GM18507 (cell line): ENCODE measurements around the gene CHPT1.

Source experiments
- DNase-seq: peaks from one replicate; pipeline ENCODE4 v3.0.0; 2011; ENCODE audit warnings: low read depth; ENCODE audit not compliant: insufficient read length; ENCODE audit errors: extremely low spot score
- FAIRE-seq: peaks from 2 replicates; lab custom pipeline; 2011; peaks lifted over from hg19 to GRCh38; lab: Jason Lieb, UNC

CHPT1 gene

DNA sequence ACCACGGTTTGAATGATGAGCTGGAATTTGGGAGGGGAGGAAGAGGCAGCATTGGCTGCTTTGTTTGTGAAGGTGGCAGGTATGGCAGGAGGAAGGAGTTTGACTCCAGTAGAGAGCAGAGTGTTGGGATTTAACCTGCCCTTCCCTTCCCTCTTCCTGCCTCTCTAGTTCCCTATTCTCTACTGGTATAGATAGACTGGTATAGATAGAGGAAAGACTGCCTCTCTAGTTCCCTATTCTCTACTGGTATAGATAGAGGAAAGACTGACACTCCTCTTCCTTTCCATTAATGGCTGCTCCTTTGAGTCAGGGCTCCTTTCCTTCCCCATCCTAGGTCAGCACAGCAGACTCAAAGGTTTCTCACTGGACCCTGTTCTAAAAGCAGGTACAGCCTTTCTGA lies 50.3 kb downstream of the CHPT1 start:
- DNase-seq, result no peak
- no peak for FAIRE-seq

DNA sequence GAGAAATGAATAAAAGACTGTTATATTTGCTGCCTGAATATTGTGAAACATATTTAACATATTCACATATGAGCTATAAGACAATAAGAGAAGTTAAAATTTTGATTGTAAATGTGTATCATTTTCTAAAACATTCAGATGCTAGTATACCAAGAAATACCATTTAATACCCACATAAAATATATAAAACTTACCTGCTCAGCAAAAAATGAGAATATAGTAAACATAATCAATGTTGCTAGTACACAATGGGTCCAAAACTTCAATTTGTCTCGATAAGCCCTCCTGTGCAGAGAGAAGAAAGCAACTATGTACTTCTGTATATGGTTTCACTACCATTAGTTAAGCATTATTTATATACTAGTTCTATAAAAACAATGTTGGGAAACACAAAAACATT lies 51.5 kb downstream of the CHPT1 start:
- no peak for DNase-seq
- FAIRE-seq, result no peak

DNA sequence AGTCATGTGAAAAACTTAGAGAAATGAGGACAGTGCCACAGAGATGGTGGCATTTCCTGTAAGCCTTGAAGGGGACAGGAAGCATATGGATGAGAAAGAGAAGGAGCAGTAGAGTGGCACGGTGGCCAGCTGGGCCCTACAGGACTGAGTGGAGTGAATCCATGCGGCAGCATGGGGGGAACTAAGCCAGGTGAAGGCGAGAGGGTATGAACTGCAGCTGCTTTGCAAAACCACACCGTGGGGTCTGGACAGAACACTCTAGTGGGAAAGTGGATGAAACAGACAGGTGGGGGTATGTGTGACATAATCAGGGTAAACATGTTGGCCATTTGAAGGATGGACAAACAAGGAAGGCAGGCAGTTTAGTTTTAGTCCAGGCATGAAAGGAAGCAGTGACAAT lies 52.2 kb downstream of the CHPT1 start:
- no peak for DNase-seq
- no peak for FAIRE-seq

DNA sequence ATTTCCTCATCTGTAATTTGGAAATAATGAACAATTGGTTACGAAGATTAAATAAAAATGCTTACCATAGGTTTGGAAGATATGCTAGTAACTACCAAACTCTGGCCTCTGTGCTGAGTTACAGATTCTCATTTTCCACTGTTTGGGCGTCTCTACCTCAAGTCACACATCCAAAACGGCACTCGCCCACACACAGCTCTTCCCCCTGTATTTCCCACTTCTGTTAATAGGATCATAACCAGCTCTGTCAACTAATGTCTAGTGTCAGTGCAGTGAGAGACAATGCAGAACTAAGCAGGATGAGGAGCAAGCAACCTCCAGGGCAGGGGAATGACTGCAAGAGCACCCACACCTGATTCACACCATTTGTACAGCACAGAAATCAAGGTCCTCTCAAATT lies 52.7 kb downstream of the CHPT1 start:
- no peak for FAIRE-seq
- DNase-seq, result no peak

DNA sequence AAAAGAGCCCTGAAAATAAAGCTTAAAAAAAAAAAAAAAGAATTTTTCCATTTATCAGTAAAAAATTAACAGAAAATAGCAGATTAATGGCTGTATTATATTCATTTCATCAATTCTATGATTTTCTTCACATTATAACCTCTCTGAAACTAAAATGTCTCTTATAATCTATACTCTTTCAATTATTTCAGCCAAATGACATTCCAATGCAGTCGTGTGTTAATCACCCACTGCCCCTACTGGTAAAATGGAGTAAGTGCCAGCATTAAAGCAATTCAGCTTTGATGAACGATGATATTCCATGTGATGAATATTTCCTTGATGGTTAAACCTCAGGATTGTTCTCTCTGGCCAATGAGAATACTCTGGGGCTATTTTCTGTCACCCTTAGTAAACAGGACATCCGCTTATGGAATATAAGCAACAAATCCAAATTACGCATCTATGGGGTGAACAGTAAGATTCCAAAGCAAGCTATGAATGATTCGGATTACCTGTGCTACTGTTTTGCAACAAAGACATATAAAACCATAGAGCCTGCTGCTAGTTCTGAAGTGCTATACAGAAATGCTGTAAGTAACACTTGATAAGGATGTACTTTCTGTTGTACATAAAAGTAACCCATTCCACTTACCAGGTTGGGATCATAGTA lies 62.1 kb downstream of the CHPT1 start:
- DNase-seq (peak; percentile 17), FAIRE-seq (peak; percentile 71)

DNA sequence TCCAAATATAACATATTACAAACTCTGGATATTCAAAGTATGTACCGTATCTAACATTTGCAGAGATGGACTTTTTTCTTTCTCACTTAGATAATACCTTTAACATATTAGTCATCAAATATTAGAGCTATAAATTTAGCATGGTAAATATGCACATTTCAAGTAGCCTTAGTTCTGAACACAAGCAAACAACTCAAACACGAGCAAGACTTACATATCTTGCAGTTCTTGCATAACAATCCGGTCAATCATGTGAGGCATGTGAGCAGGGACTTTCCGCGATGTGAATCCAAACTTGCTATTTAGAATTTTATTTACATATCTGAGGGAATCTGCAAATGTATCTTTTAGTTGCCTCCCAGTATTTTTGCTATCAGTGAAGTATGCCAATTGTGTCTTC lies 63.9 kb downstream of the CHPT1 start:
- FAIRE-seq (no peak), DNase-seq (no peak)

DNA sequence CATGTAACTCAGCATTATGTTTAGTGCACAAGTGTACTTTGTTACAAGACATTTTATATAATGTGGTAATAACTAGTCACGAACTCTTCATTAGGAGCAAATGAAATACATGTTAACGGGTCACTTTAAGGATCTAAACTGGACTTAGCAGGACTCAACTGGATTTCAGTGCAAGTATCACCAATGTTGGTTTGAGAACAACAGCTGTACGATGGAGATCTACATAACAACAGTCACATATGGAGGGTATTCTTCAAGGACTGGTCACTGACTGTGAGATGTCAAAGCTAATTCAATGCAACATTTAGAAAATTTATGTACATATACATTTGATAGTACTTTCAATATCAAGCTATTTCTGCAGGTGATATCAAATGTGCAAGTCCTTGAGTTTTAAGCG lies 64.3 kb downstream of the CHPT1 start:
- no peak for DNase-seq
- FAIRE-seq, result no peak

DNA sequence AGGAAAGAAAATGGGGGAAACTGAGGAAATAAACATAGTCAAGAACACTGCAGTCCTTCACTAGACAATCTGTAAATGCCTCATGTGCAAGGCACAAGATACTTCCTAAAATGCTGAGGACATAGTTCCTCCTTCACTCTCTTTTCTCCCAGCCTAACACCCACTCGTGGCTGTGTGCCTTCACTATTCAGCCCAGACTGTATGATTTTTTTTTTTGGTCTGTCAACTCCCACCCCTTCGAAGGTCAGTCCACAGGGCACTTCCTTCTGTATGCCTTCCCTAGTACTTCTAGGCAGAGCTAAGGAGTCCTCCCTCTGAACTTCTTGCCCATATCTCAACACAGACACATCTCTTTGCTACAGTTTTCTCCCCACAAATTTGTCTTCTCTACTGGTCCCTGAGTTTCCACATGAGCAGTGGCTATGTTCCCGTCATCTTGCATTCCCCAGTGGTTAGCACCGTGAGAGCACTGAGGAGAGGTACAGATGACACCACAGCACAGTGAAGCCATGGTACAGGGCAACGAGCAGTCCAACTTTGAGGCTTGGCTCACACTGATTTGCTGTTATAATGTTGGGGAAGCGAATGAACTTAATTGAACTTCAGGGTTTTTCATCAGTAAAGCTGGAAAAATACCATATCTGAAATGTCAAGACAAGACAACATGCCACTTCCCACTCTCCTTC lies 65.9 kb downstream of the CHPT1 start:
- FAIRE-seq, result no peak
- no peak for DNase-seq

DNA sequence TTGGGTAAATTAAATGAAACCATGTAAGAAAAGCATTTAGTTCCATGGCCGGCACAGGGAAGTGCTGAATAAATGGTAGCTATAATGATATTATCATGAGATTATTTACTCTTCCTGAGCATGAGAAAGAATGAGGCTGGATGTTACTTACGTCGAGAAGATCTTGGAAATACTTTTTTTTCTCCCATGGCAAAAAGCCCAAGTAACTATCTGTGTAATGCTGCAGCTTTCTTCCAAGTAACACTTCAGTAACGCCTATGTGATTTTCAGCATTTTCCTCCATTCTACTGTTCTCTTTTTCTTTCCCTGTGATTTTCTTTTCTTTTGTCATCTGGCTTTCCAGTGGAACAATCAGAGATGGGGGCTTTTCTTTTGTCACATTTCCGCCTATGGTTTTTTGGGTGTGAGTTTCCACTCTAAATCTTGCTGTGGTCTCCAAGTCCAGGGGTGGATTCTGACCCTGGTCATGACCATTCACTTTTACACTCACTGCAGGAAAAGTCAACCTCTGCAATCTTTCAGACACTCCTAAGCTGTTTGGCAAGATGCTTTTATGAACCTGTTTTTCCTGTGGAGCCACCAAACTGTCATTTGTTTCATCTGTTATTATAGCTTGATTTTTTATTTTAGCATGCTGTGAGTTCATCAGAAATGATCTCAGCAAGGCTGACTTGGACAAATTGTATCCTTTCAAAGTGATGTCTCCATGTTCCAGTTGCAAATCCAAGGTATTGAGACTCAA lies 66.8 kb downstream of the CHPT1 start:
- FAIRE-seq (no peak), DNase-seq (no peak)

DNA sequence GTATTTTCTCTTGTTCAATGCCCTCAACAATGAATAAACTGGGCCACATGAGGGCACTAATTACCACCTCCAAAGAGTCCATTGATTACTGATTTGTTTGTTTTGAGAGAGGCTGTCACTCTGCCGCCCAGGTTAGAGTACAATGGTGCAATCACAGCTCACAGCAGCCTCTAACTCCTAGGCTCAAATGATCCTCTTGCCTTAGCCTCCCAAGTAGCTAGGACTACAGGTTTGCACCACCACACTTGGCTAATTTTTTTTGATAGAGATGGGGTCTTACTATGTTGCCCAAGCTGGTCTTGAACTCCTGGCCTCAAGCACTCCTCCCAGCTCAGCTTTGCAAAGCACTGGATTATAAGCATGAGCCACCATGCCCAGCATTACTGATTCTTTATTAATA lies 70.1 kb downstream of the CHPT1 start:
- FAIRE-seq (no peak), DNase-seq (no peak)

DNA sequence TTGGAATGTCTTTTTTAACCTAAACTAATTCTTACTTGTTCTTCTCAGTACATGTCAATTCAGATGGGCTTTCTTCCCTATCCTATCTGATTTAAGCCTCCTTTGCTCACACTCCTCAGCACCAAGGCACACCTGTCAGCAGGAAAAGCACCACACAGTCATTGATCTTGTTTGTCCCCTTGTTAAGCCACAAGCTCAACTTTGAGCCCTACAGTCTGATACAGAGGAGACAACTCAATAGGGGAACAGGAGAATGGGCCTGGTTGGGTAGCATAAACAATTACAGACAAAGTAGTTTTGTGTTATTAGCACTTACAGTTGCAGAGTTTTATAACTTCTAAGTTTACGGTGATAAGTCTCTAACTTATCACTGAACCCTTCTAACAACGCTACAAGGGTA lies 71.3 kb downstream of the CHPT1 start:
- FAIRE-seq (no peak), DNase-seq (no peak)

DNA sequence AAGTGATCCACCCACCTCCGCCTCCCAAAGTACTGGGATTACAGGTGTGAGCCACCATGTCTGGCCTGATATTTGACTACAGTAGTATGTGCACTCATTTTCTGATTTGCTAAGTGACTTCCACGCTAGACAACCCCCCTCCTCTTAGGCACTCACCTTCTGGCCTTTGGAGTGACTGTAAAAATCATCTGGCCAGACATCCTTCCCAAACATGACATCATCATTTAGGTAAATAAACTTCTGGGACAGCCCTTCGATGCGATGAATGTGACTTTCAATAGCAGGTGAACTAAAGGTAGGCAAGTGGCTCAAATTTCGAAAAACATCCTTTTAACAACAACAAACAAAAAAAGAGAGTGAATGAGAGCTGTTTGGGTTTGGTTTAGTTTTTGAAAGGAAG lies 72.4 kb downstream of the CHPT1 start:
- no peak for DNase-seq
- no peak for FAIRE-seq

DNA sequence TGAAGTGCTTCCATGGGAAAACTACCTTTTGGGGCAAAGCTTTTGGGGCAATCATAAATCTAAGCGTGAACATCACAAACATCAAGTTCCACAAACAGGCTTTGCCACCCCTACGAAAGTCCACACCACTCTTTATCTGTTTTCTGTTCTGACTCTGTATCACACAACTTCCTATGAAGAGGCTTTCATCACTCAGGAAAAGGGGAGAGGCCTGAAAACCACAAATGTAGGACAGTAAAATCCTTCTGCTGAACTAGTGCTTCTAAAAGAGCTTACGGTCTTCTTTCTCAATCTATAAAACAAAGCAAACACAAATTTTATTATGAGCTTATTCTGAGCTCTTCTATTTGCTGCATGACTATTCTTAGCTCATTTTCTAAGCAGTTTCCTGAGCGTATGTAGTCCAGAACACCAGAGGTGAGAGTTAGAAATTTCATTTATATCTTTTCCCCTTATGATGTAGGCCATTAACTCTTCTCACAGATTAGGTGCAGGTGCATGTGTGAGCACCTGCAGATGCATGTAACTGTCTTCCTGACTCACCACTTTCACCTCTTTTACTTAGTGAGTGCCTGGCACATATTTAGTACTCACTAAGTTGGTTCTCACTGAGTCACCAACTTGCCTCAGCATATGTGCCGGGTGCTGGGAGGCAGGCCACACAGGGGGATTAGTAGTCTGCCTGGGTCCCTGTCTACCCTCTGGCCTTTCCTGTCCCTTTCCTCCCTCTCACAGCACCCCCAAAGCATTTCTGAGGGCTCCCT lies 74.8 kb downstream of the CHPT1 start:
- DNase-seq (no peak), FAIRE-seq (no peak)

DNA sequence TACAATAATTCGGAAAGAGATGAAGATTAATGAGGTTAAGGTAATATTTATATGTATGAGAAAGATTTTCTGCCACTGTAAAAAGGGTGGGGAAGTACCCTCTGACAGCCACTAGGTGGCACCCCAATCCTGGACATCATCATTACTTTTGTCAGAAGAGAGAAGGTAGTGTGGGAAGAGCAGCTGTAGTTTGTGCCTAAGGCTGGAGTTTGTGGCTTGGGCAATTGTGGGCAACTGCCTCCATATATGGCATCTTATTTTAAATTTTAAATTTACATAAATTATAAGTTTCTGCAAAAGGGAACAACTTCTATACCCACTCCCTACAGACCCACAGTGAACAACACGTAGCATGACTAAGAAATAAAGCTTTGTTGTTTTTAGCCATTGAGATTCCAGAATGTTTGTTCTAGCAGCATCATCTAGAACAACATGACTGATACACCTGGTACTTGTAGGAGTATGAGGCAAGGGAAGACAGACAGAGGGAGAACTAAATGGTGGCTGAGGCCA lies 76.3 kb downstream of the CHPT1 start:
- FAIRE-seq, result peak; percentile 90
- DNase-seq, result peak; percentile 60

DNA sequence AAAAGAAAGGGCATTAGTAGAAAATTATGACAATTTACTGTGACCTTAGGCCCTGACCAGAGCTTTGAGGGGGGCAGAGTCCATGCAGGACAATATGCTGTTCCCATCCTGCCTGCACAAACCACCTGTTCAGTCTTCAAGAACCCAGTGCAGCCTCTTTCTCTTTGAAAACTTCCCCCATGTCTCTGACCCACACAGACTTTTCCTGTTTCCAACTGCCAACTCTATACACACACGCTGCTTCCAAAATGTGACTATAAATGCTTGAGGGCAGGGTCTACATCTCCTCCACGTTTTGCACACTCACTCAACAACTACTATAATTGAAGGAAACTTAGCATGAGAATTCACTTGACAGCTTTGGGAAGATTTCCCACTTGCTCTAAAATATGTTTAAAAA lies 78.4 kb downstream of the CHPT1 start:
- FAIRE-seq (no peak), DNase-seq (no peak)

DNA sequence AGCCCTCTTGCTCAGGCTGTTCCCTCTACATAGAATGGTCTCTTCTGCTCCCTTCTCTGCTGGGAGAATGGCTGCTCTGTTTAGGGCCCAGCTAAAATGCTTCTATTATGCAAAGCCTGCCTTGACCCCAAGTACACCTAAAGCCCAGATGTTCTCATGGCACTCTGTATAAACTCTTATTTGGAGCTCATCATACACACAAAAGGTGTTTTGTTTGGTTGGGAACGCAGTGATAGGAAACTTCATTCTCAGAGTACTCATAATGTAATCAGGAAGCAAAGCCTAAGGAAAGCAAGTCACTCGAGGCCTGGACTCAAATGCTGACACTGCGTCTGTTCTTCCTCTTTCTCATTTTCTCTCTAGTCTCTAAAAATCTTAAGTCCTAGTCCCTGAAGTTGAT lies 80.0 kb downstream of the CHPT1 start:
- DNase-seq (no peak), FAIRE-seq (no peak)

DNA sequence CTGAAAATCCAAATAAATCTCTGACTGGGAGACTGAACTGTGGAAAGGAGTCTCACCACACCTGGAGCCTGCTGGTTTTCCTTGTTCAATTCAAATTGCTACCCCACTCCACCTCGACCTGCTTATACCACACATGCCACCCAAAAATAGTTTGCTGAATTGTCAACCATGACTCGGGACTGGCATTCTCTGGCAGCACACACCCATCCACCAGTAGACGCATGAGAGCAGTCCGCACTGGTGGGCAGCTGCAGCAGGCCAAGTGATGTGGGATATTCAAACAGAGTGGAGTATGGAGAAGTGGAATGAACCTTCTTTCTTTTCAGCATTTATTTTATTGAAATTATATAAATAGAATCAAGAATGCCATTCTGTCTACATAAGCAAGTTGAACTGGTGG lies 80.5 kb downstream of the CHPT1 start:
- FAIRE-seq (no peak), DNase-seq (no peak)
